Cardiac muscle cell (in vitro differentiated cells and primary cell): ENCODE measurements around the gene EPN1. TPM values are rescaled to one million over a fixed set of nuclear protein-coding genes. Genes with fewer than 3 reads are reported as not detected.
"Not testable (repeated sequence)": the region's sequence is repeated elsewhere in the genome, so short reads cannot be mapped to it uniquely, and the experiment has no call there.

Experiments
- DNase-seq, 2 donors: peaks; one replicate each; pipeline versions ENCODE4 v3.0.0 to v3.0.0-alpha.2; 2010 to 2017; ENCODE audit warnings: low read depth in 1 of 2, low spot score in 1 of 2
- H3K27ac ChIP-seq: fragments of 200-600 bp; sonication (generic); 2 replicates; pipeline ENCODE4 v1.5.1; 2016
- H3K27me3 ChIP-seq: fragments of 200-600 bp; sonication (generic); 2 replicates; pipeline ENCODE4 v1.6.0; 2016; ENCODE audit warnings: control low read depth
- H3K36me3 ChIP-seq: fragments of 200-600 bp; sonication (generic); 2 replicates; pipeline ENCODE4 v1.5.1; 2016; ENCODE audit warnings: control low read depth
- H3K4me1 ChIP-seq: fragments of 200-600 bp; sonication (generic); 2 replicates; pipeline ENCODE4 v1.8.1; 2017; ENCODE audit warnings: low read depth, mild to moderate bottlenecking, mixed run types
- H3K4me3 ChIP-seq: fragments of 200-600 bp; sonication (generic); 2 replicates; pipeline ENCODE4 v1.5.1; 2016; ENCODE audit warnings: mild to moderate bottlenecking
- H3K9me3 ChIP-seq: fragments of 200-600 bp; sonication (generic); 2 replicates; pipeline ENCODE4 v1.5.1; 2017; ENCODE audit warnings: low read depth, mild to moderate bottlenecking, control low read depth
- polyA plus RNA-seq: library from polyadenylated mRNA; unstranded; fragments of >200 nt; fragmentation: Nextera tagmentation; extraction: Ambion mirVana; gene quantifications from 2 replicates; pipeline ENCODE4 v1.2.1, GENCODE V29; 2016
- total RNA-seq: library from RNA; depleted of rRNA; stranded (reverse); fragments of >200 nt; gene quantifications from 2 replicates; pipeline ENCODE4 v1.2.3, GENCODE V29; 2016
- TF ChIP-seq, protein P1 (sequence below): IDR thresholded peaks from 2 replicates; pipeline ENCODE4 v1.5.1; 2012; ENCODE audit warnings: low read depth, mild to moderate bottlenecking, low read length

Gene EPN1
- total and polyA plus RNA-seq, 2 experiments from 2014 or later = 164 to 173 TPM

DNA sequence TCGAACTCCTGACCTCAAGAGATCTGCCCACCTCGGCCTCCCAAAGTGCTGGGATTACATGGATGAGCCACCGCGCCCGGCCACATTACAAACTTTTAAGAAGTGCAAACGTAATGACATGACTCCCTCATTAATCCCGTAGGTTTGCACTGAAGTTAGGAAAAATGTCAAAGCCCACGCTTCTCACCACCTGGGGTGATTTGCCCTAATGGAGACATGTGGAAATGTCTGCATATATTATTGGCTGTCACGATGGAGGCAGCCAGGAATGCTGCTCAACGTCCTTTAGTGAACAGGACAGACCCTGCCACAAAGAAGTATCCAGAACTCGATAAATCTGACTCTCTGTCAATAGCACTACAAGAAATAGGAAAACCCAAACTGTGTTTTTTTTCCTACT, 42.2 kb downstream of the EPN1 start:
- no peaks in the 10 kb centered on the region for H3K36me3 ChIP-seq
- H3K27me3 ChIP-seq = no peaks in the 10 kb centered on the region
- no peak overlapping the region for H3K27ac ChIP-seq
- DNase-seq = no peak
- H3K4me3 ChIP-seq = no peak overlapping the region
- TF ChIP-seq, protein P1, sequence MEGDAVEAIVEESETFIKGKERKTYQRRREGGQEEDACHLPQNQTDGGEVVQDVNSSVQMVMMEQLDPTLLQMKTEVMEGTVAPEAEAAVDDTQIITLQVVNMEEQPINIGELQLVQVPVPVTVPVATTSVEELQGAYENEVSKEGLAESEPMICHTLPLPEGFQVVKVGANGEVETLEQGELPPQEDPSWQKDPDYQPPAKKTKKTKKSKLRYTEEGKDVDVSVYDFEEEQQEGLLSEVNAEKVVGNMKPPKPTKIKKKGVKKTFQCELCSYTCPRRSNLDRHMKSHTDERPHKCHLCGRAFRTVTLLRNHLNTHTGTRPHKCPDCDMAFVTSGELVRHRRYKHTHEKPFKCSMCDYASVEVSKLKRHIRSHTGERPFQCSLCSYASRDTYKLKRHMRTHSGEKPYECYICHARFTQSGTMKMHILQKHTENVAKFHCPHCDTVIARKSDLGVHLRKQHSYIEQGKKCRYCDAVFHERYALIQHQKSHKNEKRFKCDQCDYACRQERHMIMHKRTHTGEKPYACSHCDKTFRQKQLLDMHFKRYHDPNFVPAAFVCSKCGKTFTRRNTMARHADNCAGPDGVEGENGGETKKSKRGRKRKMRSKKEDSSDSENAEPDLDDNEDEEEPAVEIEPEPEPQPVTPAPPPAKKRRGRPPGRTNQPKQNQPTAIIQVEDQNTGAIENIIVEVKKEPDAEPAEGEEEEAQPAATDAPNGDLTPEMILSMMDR = no peak
- H3K9me3 ChIP-seq = no peaks in the 10 kb centered on the region
- H3K4me1 ChIP-seq = no peaks in the 10 kb centered on the region

DNA sequence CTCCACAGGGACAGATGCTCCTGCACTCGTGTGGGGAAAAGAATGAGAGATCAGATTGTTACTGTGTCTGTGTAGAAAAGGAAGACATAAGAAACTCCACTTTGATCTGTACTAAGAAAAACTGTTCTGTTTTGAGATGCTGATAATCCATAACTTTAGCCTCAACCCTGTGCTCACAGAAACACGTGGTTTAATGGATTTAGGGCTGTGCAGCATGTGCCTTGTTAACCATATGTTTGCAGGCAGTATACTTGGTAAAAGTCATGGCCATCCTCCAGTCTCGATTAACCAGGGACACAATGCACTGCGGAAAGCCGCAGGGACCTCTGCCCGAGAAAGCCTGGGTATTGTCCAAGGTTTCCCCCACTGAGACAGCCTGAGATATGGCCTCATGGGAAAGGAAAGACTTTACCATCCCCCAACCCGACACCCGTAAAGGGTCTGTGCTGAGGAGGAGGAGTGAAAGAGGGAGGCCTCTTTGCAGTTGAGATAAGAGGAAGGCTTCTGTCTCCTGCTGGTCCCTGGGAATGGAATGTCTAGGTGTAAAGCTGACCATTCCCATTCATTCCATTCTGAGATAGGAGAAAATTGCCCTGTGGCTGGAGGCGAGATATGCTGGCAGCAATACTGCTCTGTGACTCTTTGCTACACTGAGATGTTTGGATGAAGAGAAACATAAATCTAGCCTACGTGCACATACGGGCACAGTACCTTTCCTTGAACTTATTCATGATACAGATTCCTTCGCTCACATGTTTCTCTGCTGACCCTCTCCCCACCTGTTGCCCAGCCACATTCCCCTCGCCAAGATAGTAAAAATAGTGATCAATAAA, 43.1 kb downstream of the EPN1 start:
- not testable (repeated sequence) for DNase-seq, H3K4me1 ChIP-seq, H3K27ac ChIP-seq, H3K4me3 ChIP-seq, H3K9me3 ChIP-seq, H3K27me3 ChIP-seq, H3K36me3 ChIP-seq

DNA sequence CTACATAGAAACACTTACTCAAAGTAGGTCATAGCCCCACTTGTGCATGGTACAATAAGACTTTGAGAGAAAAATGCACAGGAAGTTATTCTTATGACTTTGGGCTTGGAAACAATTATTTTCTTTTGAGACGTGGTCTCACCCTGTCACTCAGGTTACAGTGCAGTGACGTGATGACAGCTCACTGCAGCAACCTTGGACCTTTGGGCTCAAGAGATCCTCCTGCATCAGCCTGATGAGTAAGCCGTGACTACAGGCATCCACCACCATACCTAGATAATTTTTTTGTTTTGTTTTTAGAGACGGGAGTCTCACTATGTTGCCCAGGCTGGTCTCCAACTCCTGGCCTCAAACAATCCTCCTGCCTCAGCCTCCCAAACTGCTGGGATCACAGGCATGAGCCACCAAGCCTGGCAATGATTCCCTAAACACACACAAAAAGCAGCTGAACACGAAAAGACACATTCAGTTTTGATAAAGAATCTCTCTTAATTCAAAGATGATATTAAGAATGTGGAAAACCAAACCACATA, 45.3 kb downstream of the EPN1 start:
- Histone ChIP-seq H3K27ac (no peak overlapping the region), H3K4me3 (no peak overlapping the region), H3K27me3 (no peaks in the 10 kb centered on the region), H3K4me1 (no peaks in the 10 kb centered on the region), H3K9me3 (no peaks in the 10 kb centered on the region), H3K36me3 (no peaks in the 10 kb centered on the region)
- TF ChIP-seq, protein P1 = no peak
- no peak for DNase-seq

DNA sequence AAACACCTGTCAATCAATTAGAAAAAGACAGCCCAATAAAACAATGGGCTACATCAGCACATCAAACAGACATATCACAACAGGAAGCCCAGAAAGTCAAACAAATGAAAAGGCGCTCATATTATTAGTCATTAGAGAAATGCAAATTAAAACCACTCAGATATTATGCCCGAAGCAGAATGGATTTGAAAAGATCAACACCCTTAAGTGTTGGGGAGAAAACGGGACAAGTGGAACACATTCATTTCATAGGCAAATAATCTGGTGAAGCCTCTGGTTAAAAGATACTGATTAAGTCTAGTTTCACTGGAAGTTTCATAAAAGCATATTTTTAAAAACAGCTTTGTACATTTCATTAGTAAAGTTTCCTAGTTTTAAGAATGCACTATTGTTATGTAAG, 45.8 kb downstream of the EPN1 start:
- Histone ChIP-seq H3K36me3 (no peaks in the 10 kb centered on the region), H3K27me3 (no peaks in the 10 kb centered on the region), H3K27ac (no peak overlapping the region), H3K4me3 (no peak overlapping the region), H3K4me1 (no peaks in the 10 kb centered on the region), H3K9me3 (no peaks in the 10 kb centered on the region)
- DNase-seq = no peak
- TF ChIP-seq, protein P1 = no peak

DNA sequence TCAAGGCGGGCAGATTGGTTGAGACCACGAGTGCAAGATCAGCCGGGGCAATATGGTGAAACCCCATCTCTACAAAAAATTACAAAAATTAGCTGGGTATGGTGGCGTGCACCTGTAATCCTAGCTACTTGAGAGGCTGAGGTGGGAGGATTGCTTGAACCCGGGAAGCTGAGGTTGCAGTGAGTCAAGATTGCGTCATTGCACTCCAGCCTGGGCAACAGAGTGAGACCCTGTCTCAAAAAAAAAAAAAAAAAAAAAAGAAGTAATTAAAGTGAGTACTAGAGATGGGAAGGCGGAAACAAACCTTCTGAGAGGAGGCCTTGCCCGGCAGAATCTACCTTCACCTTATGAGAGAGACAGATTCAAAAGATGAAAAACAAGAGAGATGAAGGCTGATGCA, 48.5 kb downstream of the EPN1 start:
- no peaks in the 10 kb centered on the region for H3K27me3 ChIP-seq
- H3K4me3 ChIP-seq = no peak overlapping the region
- H3K36me3 ChIP-seq = no peaks in the 10 kb centered on the region
- H3K9me3 ChIP-seq = no peaks in the 10 kb centered on the region
- no peaks in the 10 kb centered on the region for H3K4me1 ChIP-seq
- no peak for DNase-seq
- no peak overlapping the region for H3K27ac ChIP-seq
- TF ChIP-seq, protein P1 = no peak

DNA sequence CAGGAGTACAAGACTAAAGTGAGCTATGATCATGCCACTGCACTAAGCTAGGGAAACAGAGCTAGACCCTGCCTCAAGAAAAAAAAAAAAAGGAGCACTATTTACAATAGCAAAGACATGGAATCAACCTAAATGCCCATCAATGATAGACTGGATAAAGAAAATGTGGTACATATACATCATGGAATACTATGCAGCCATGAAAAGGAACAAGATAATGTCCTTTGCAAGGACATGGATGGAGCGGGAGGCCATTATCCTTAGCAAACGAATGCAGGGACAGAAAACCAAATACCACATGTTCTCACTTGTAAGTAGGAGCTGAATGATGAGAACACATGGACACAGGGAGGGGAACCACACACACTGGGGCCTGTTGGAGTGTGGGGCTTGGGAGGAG, 55.4 kb downstream of the EPN1 start:
- H3K4me3 ChIP-seq, H3K27ac ChIP-seq, H3K27me3 ChIP-seq, H3K9me3 ChIP-seq, H3K36me3 ChIP-seq, H3K4me1 ChIP-seq, DNase-seq: not testable (repeated sequence)
